Lower lobe of right lung (tissue), 2 donors: ENCODE measurements around the gene KPNA3. TPM values are rescaled to one million over a fixed set of nuclear protein-coding genes. Genes with fewer than 3 reads are reported as not detected.
"Not testable (repeated sequence)": the region's sequence is repeated elsewhere in the genome, so short reads cannot be mapped to it uniquely, and the experiment has no call there.

Source experiments
- ATAC-seq, 2 donors: fragments of 200-7000 bp; cut with Tn5 transposase; one replicate each; pipeline ENCODE4 v1.9.1; 2020 to 2022; ENCODE audit warnings: mild to moderate bottlenecking in 2 of 2, moderate library complexity in 2 of 2
- DNase-seq: peaks from one replicate; pipeline ENCODE4 v3.0.0-alpha.2; 2020
- H3K27ac ChIP-seq: fragments of 200-600 bp; one replicate; pipeline ENCODE4 v1.8.0; 2022
- H3K27me3 ChIP-seq: fragments of 200-600 bp; one replicate; pipeline ENCODE4 v1.8.0; 2022; ENCODE audit warnings: low read depth
- H3K36me3 ChIP-seq: fragments of 200-600 bp; one replicate; pipeline ENCODE4 v1.8.0; 2022; ENCODE audit warnings: mild to moderate bottlenecking
- H3K4me1 ChIP-seq: fragments of 200-600 bp; one replicate; pipeline ENCODE4 v1.8.0; 2022
- H3K4me3 ChIP-seq: fragments of 200-600 bp; one replicate; pipeline ENCODE4 v1.8.0; 2022; ENCODE audit warnings: mild to moderate bottlenecking
- H3K9me3 ChIP-seq: fragments of 200-600 bp; one replicate; pipeline ENCODE4 v1.8.0; 2022
- intact Hi-C: fragments of 100-400 bp; cut with DNase I; formaldehyde crosslinking; loops from one replicate; pipeline ENCODE4 v1.11.0; 2022
- total RNA-seq: library from RNA; stranded (reverse); fragmentation: NEBNext Ultra II Directional; extraction: Animal tissue kit (Norgen Biotek cat#: 25700); gene quantifications from one replicate; pipeline ENCODE4 v1.2.1, GENCODE V29; 2021
- TF ChIP-seq, protein P1 (sequence below): fragments of 200-600 bp; IDR thresholded peaks from one replicate; pipeline ENCODE4 v1.8.0; 2022; ENCODE audit warnings: antibody characterized with exemption, mild to moderate bottlenecking
- donor health status: DM: no; HTN: yes; CAD: no; lungs with severe emphysema.

KPNA3 gene
- total RNA-seq, 1 donor from 2014 or later = 31.9 TPM

DNA sequence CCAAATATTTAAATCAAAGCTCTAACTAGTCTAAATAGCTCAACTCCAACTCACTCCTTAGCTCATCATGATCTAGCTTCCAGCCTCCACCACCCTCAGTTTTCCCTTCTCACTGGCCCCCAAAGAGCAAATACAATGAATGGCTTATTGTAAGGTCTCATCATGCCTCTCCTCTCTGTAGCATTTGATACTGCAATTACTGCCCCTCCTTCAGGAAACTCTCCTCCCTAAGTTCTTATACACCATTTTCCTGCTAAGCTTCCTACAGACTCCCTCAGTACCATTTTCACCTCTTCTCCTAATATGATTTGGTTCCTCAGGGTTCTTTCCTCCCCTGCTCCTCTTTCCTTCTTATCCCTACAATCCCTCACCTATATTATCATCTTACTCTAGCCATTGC is 12.8 kb downstream of the KPNA3 start:
- intact Hi-C loops = no loop called here
- Histone ChIP-seq H3K27ac (no peak overlapping the region), H3K36me3 (no peaks in the 10 kb centered on the region), H3K4me3 (no peak overlapping the region), H3K9me3 (no peaks in the 10 kb centered on the region), H3K27me3 (no peaks in the 10 kb centered on the region), H3K4me1 (no peaks in the 10 kb centered on the region)
- TF ChIP-seq, protein P1, sequence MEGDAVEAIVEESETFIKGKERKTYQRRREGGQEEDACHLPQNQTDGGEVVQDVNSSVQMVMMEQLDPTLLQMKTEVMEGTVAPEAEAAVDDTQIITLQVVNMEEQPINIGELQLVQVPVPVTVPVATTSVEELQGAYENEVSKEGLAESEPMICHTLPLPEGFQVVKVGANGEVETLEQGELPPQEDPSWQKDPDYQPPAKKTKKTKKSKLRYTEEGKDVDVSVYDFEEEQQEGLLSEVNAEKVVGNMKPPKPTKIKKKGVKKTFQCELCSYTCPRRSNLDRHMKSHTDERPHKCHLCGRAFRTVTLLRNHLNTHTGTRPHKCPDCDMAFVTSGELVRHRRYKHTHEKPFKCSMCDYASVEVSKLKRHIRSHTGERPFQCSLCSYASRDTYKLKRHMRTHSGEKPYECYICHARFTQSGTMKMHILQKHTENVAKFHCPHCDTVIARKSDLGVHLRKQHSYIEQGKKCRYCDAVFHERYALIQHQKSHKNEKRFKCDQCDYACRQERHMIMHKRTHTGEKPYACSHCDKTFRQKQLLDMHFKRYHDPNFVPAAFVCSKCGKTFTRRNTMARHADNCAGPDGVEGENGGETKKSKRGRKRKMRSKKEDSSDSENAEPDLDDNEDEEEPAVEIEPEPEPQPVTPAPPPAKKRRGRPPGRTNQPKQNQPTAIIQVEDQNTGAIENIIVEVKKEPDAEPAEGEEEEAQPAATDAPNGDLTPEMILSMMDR = no peak
- DNase-seq (no peak), ATAC-seq (no peak)

DNA sequence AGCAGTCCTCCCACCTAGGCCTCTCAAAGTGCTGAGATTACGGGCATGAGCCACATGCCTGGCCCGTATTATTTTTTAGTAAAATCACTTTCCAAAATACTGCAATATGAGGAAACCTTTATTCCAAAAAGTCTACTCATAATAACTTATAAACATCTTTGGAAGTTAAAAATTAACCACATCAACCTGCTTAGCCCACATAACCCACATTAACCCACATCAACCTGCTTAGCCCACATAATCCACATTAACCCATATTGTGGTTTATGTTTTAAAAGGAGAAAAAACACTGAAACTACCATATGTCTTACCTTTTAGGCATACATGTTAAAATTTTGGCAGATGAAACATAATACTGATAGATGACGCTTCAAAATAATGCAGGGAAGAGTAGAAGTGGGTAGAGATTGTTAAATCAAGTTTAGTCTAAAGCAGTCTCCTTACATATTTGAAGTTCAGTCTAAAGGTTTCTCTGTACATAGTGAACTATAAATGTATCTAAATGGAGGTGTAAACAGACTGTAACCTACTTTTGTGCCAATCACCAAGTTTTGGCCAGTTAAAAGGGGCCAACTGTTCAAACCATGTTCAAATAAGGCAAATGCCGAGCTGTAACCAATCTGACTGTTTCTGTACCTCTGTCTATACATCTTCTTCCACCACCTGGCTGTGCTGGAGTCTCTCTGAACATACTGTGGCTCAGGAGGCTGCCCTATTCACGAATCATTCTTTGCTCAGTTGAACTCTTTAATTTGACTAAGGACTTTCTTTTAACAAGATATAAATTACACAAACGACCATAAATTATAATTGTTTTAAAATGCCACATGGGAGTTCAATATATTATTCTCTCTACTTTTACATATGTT is 14.5 kb downstream of the KPNA3 start:
- DNase-seq = no peak
- Histone ChIP-seq H3K27me3 (no peaks in the 10 kb centered on the region), H3K4me3 (no peak overlapping the region), H3K4me1 (no peaks in the 10 kb centered on the region), H3K36me3 (no peaks in the 10 kb centered on the region), H3K27ac (no peak overlapping the region), H3K9me3 (no peaks in the 10 kb centered on the region)
- intact Hi-C loops = no loop called here
- ATAC-seq = peak in 1 of 2 donors; percentile 37
- TF ChIP-seq, protein P1 = no peak

DNA sequence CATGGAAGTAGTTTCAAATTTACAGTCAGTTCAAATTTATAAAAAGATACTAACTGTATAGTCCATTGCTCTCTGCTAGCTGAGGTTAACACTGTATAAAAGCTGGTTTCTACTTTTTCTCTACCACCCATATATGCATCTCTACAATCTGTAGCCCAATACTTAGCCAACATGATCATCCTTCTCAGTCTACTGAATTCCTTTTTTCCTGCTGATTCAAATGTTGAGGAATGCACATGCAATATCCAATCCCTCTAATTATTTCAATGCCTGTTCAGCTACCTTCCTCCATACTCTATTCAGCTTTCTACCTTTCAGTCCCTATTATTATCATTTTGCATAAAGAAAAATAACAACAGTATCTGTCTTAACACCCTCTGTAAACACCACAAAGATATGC is 15.6 kb downstream of the KPNA3 start:
- ATAC-seq = no peak
- H3K27ac ChIP-seq = no peak overlapping the region

DNA sequence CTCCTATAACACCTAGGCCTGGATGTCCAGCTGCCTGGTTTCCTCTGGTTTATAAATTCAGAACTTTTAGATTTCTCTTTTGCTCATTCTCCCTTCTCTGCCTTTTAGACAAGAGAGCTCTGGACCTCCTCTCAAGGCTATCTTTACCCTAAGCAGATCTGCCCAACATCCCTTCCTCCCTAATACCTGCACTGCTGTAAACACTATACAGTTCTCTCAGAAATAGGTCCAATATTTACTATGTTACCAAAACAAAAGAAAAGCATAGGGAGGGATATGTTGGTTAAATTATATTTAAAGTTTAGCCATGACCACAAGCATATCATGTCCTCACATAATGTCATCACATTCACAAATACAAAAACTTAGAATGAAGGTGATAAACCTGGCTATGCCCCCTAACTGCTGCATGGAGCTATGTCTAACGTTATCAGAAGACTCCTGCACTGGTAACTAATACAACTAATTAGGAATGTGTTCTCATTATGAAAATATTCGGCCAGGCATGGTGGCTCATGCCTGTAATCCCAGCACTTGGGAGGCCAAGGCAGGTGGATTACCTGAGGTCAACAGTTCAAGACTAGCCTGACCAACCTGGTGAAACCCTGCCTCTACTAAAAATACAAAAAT is 18.0 kb downstream of the KPNA3 start:
- H3K27me3 ChIP-seq = no peaks in the 10 kb centered on the region
- intact Hi-C loops = no loop called here
- H3K9me3 ChIP-seq = no peaks in the 10 kb centered on the region
- no peaks in the 10 kb centered on the region for H3K4me1 ChIP-seq
- no peak overlapping the region for H3K4me3 ChIP-seq
- H3K36me3 ChIP-seq = no peaks in the 10 kb centered on the region
- no peak for DNase-seq
- ATAC-seq = no peak
- TF ChIP-seq, protein P1 = no peak
- H3K27ac ChIP-seq = no peak overlapping the region

More for the DNA sequence above, 15.6 kb downstream of the KPNA3 start:
- DNase-seq = no peak
- no peak overlapping the region for H3K4me3 ChIP-seq
- H3K36me3 ChIP-seq = no peaks in the 10 kb centered on the region
- H3K9me3 ChIP-seq = no peaks in the 10 kb centered on the region
- H3K27me3 ChIP-seq = no peaks in the 10 kb centered on the region
- no peaks in the 10 kb centered on the region for H3K4me1 ChIP-seq
- TF ChIP-seq, protein P1 = no peak
- intact Hi-C loops = no loop called here

DNA sequence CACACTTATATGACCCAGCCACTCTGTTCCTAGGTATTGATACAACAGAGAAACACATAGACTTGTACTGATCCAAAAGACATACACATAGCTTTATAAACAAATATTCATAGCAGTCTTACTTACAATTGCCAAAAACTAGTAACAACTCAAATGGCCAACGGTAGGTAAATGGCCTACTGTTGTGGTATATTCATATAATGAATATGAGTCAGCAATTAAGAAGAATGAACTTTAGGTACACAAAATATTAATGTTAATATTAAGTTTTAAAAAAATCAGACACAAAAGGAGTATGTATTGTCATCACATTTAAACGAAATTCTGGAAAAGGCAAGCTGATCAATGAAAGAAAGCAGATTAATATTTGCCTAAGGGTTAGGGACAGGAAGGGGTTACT is 19.7 kb downstream of the KPNA3 start:
- H3K4me3 ChIP-seq = no peak overlapping the region
- intact Hi-C loops = no loop called here
- no peaks in the 10 kb centered on the region for H3K36me3 ChIP-seq
- no peak overlapping the region for H3K27ac ChIP-seq
- H3K27me3 ChIP-seq = no peaks in the 10 kb centered on the region
- DNase-seq = no peak
- H3K4me1 ChIP-seq = no peaks in the 10 kb centered on the region
- ATAC-seq = no peak
- no peaks in the 10 kb centered on the region for H3K9me3 ChIP-seq
- TF ChIP-seq, protein P1 = no peak

DNA sequence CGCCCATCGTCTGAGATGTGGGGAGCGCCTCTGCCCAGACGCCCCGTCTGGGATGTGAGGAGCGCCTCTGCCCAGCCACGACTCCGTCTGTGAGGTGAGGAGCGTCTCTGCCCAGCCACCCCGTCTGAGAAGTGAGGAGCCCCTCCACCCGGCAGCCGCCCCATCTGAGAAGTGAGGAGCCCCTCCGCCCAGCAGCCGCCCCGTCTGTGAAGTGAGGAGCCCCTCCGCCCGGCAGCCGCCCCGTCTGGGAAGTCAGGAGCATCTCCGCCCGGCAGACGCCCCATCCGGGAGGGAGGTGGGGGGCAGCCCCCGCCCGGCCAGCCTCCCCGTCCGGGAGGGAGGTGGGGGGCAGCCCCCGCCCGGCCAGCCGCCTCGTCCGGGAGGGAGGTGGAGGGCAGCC is 30.7 kb downstream of the KPNA3 start:
- DNase-seq, H3K4me3 ChIP-seq, H3K27ac ChIP-seq, H3K9me3 ChIP-seq, ATAC-seq, intact Hi-C loops, H3K27me3 ChIP-seq, H3K4me1 ChIP-seq, H3K36me3 ChIP-seq: not testable (repeated sequence)
